GM23338 (cell line): ENCODE data around the gene WDR37.

Experiments
- CREB1 ChIP-seq: fragments of 250-450 bp; sonication (Bioruptor Pico); IDR thresholded peaks from 2 replicates; pipeline ENCODE4 v1.5.0; 2020; ENCODE audit warnings: low read depth, mild to moderate bottlenecking, moderate library complexity
- EZH2 ChIP-seq: fragments of 200-600 bp; sonication (generic); IDR thresholded peaks from one replicate; pipeline ENCODE4 v1.8.0; 2017; ENCODE audit warnings: antibody characterized with exemption, mild to moderate bottlenecking, low read depth; ENCODE audit not compliant: unreplicated experiment
- POLR2AphosphoS5 ChIP-seq: IDR thresholded peaks from 2 replicates; pipeline ENCODE4 v1.6.1; 2016; ENCODE audit warnings: antibody characterized with exemption, low read depth
- ZNF114 ChIP-seq: fragments of 250-450 bp; sonication (Bioruptor Pico); IDR thresholded peaks from 2 replicates; pipeline ENCODE4 v1.5.0; 2020; ENCODE audit warnings: mild to moderate bottlenecking, moderate library complexity
- TF ChIP-seq, protein P1 (sequence below), 2 experiments: fragments of 200-600 bp in 1 of 2; sonication (generic) in 1 of 2; conservative IDR thresholded peaks; 2 replicates each; pipeline versions ENCODE4 v1.5.1 to v1.6.1; 2016 to 2017; ENCODE audit warnings: antibody characterized with exemption in 2 of 2, low read depth in 2 of 2, mild to moderate bottlenecking in 2 of 2, moderate library complexity in 1 of 2
- TF ChIP-seq, protein P2 (sequence below): IDR thresholded peaks from one replicate; pipeline ENCODE4 v1.6.1; 2018; ENCODE audit warnings: antibody characterized with exemption; ENCODE audit not compliant: unreplicated experiment

DNA sequence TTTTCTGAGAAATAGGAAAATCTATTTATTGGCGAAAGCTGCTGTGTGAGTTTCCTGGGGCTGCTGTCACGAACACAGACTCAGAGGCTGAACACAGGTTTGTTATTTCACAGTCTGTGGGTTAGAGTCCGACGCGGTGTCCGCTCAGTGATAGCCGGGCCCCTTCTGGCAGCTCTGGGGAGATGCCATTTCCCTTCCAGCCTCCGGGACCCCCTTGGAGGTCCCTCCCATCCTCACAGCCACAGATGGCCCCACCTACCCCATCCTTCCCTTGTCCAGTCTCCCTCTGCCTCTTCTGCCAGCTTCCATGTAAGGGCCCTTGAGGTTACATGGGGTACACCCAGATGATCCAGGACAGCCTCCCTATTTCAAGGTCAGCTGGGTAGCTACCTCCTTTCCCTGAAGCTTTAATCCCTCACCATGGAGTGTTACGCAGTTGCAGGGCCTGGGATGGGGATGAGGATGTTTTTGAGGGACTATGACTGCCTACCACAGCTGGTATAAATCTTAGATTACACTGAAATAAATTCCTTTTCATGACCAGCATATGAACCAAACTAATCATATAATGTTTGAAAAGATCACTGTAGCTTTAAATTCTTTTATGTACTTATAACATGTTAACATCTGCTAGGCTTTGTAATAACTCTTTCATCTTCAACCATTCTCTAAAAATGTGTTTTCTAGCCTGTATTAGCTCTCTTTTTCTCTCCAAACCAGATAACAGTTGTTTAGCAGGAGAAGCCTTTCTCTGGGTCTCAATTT is 98.5 kb downstream of the WDR37 start:
- TF ChIP-seq CREB1 (CRISPR knock-in tag) = no peak
- TF ChIP-seq, protein P1, sequence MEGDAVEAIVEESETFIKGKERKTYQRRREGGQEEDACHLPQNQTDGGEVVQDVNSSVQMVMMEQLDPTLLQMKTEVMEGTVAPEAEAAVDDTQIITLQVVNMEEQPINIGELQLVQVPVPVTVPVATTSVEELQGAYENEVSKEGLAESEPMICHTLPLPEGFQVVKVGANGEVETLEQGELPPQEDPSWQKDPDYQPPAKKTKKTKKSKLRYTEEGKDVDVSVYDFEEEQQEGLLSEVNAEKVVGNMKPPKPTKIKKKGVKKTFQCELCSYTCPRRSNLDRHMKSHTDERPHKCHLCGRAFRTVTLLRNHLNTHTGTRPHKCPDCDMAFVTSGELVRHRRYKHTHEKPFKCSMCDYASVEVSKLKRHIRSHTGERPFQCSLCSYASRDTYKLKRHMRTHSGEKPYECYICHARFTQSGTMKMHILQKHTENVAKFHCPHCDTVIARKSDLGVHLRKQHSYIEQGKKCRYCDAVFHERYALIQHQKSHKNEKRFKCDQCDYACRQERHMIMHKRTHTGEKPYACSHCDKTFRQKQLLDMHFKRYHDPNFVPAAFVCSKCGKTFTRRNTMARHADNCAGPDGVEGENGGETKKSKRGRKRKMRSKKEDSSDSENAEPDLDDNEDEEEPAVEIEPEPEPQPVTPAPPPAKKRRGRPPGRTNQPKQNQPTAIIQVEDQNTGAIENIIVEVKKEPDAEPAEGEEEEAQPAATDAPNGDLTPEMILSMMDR (conservative IDR thresholded peaks at IDR 0.05; ENCODE audit: low read depth in 2 of 2) = no peak
- no peak for TF ChIP-seq ZNF114 (CRISPR knock-in tag)
- no peak for TF ChIP-seq EZH2
- TF ChIP-seq, protein P2, sequence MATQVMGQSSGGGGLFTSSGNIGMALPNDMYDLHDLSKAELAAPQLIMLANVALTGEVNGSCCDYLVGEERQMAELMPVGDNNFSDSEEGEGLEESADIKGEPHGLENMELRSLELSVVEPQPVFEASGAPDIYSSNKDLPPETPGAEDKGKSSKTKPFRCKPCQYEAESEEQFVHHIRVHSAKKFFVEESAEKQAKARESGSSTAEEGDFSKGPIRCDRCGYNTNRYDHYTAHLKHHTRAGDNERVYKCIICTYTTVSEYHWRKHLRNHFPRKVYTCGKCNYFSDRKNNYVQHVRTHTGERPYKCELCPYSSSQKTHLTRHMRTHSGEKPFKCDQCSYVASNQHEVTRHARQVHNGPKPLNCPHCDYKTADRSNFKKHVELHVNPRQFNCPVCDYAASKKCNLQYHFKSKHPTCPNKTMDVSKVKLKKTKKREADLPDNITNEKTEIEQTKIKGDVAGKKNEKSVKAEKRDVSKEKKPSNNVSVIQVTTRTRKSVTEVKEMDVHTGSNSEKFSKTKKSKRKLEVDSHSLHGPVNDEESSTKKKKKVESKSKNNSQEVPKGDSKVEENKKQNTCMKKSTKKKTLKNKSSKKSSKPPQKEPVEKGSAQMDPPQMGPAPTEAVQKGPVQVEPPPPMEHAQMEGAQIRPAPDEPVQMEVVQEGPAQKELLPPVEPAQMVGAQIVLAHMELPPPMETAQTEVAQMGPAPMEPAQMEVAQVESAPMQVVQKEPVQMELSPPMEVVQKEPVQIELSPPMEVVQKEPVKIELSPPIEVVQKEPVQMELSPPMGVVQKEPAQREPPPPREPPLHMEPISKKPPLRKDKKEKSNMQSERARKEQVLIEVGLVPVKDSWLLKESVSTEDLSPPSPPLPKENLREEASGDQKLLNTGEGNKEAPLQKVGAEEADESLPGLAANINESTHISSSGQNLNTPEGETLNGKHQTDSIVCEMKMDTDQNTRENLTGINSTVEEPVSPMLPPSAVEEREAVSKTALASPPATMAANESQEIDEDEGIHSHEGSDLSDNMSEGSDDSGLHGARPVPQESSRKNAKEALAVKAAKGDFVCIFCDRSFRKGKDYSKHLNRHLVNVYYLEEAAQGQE = no peak
- no peak for TF ChIP-seq POLR2AphosphoS5
